A549 (cell line): Measurements from ENCODE around the gene ADD3. TPM values are rescaled to one million over a fixed set of nuclear protein-coding genes. Genes with fewer than 3 reads are reported as not detected.

Source experiments
- ATAC-seq, 2 experiments: fragments of 200-7000 bp in 1 of 2; fragments of >200 bp in 1 of 2; cut with Nextera tagmentation in 1 of 2; cut with Tn5 transposase in 1 of 2; 3 replicates each; pipeline versions ENCODE4 v1.8.0 to v1.9.1; 2018 to 2020; ENCODE audit warnings: mild to moderate bottlenecking in 1 of 2, moderate library complexity in 1 of 2
- CTCF ChIA-PET: fragments of 300-600 bp; sonication (Branson Sonifier 250); formaldehyde crosslinking; extraction: SDS; loops from one replicate; lab custom pipeline; 2021; ENCODE audit warnings: antibody characterized with exemption, inconsistent platforms; lab: Yijun Ruan, JAX
- POLR2A ChIA-PET: fragments of 350-600 bp; formaldehyde crosslinking; extraction: SDS; loops from one replicate; lab custom pipeline; 2021; ENCODE audit warnings: antibody characterized with exemption, inconsistent platforms; lab: Yijun Ruan, JAX
- DNase-seq, 2 experiments: peaks; one replicate each; pipeline versions ENCODE4 v3.0.0 to v3.0.0-alpha.2; 2011 to 2016; ENCODE audit warnings: low read depth in 1 of 2, low spot score in 1 of 2
- FAIRE-seq: peaks from 2 replicates; lab custom pipeline; 2011; peaks lifted over from hg19 to GRCh38; lab: Jason Lieb, UNC
- H3K27ac ChIP-seq, 2 experiments: fragments of >200 bp; sonication (Bioruptor Twin); formaldehyde crosslinking; 3 replicates each; pipeline ENCODE4 v1.5.1; 2016 to 2017
- H3K4me1 ChIP-seq: fragments of >200 bp; sonication (Bioruptor Twin); formaldehyde crosslinking; 3 replicates; pipeline ENCODE4 v1.6.1; 2016
- H3K4me2 ChIP-seq: fragments of >200 bp; sonication (Bioruptor Twin); formaldehyde crosslinking; 3 replicates; pipeline ENCODE4 v1.6.1; 2016
- H3K4me3 ChIP-seq: fragments of >200 bp; sonication (Bioruptor Twin); formaldehyde crosslinking; 3 replicates; pipeline ENCODE4 v1.5.1; 2016
- H3K9me3 ChIP-seq: fragments of >200 bp; sonication (Bioruptor Twin); formaldehyde crosslinking; 3 replicates; pipeline ENCODE4 v1.6.1; 2016
- CEBPB ChIP-seq, 2 experiments: fragments of >200 bp in 1 of 2; sonication (Bioruptor Twin) in 1 of 2; formaldehyde crosslinking in 1 of 2; IDR thresholded peaks; 2 replicates each; pipeline ENCODE4 v1.6.1; 2012 to 2016
- CHD2 ChIP-seq: fragments of 150-350 bp; IDR thresholded peaks from 2 replicates; pipeline ENCODE4 v1.6.1; 2014; ENCODE audit warnings: low read length; ENCODE audit not compliant: partially characterized antibody
- CHD4 ChIP-seq: fragments of 200-600 bp; sonication (generic); IDR thresholded peaks from 2 replicates; pipeline ENCODE4 v1.6.1; 2016; ENCODE audit warnings: antibody characterized with exemption, mild to moderate bottlenecking, borderline replicate concordance
- E2F6 ChIP-seq: IDR thresholded peaks from 2 replicates; pipeline ENCODE4 v1.6.1; 2012; ENCODE audit warnings: low read depth, borderline replicate concordance
- EP300 ChIP-seq, 2 experiments: fragments of >200 bp; sonication (Bioruptor Twin); formaldehyde crosslinking; IDR thresholded peaks; 2 replicates in 1 of 2; 3 replicates in 1 of 2; pipeline ENCODE4 v1.6.1; 2016 to 2017
- FOSL2 ChIP-seq, 2 experiments: fragments of 450-650 bp in 1 of 2; fragments of >200 bp in 1 of 2; sonication (Bioruptor Twin) in 1 of 2; formaldehyde crosslinking; IDR thresholded peaks; 2 replicates each; pipeline versions ENCODE4 v1.5.0 to v1.6.1; 2016 to 2020; ENCODE audit warnings: mild to moderate bottlenecking in 1 of 2, moderate library complexity in 1 of 2
- GATA3 ChIP-seq: IDR thresholded peaks from 2 replicates; pipeline ENCODE4 v1.6.1; 2012; ENCODE audit warnings: borderline replicate concordance
- HES2 ChIP-seq: fragments of >200 bp; sonication (Bioruptor Twin); formaldehyde crosslinking; IDR thresholded peaks from 2 replicates; pipeline ENCODE4 v1.6.1; 2016
- HEYL ChIP-seq: fragments of 250-450 bp; sonication (Bioruptor Pico); IDR thresholded peaks from 2 replicates; pipeline ENCODE4 v1.8.0; 2021; ENCODE audit warnings: mild to moderate bottlenecking, moderate library complexity
- HMGXB4 ChIP-seq: fragments of 250-450 bp; sonication (Bioruptor Pico); IDR thresholded peaks from 2 replicates; pipeline ENCODE4 v1.5.0; 2021; ENCODE audit warnings: mild to moderate bottlenecking, moderate library complexity, borderline replicate concordance
- HOXB13 ChIP-seq: fragments of 250-450 bp; sonication (Bioruptor Pico); IDR thresholded peaks from 2 replicates; pipeline ENCODE4 v1.5.0; 2020; ENCODE audit warnings: low read depth, mild to moderate bottlenecking, moderate library complexity
- HOXB5 ChIP-seq: fragments of 250-450 bp; sonication (Bioruptor Pico); IDR thresholded peaks from 2 replicates; pipeline ENCODE4 v1.5.0; 2020; ENCODE audit warnings: mild to moderate bottlenecking, moderate library complexity
- JUNB ChIP-seq: fragments of >200 bp; sonication (Bioruptor Twin); formaldehyde crosslinking; IDR thresholded peaks from 2 replicates; pipeline ENCODE4 v1.6.1; 2016
- NR3C1 ChIP-seq: fragments of >200 bp; sonication (Bioruptor Twin); formaldehyde crosslinking; IDR thresholded peaks from 3 replicates; pipeline ENCODE4 v1.6.1; 2017
- POLR2AphosphoS2 ChIP-seq: conservative IDR thresholded peaks from 2 replicates; pipeline ENCODE4 v1.6.1; 2012; ENCODE audit warnings: low read length, improper control_type of control experiment, inconsistent platforms
- TFCP2L1 ChIP-seq: fragments of 250-450 bp; sonication (Bioruptor Pico); IDR thresholded peaks from 2 replicates; pipeline ENCODE4 v1.5.0; 2021; ENCODE audit warnings: mild to moderate bottlenecking
- TP53 ChIP-seq: fragments of 250-450 bp; sonication (Bioruptor Pico); IDR thresholded peaks from 2 replicates; pipeline ENCODE4 v1.5.0; 2021; ENCODE audit warnings: mild to moderate bottlenecking, moderate library complexity
- ZFP36 ChIP-seq: fragments of 450-650 bp; IDR thresholded peaks from 2 replicates; pipeline ENCODE4 v1.6.1; 2014; ENCODE audit warnings: borderline replicate concordance; ENCODE audit not compliant: partially characterized antibody
- WGBS: methylation state at CpG from one replicate; pipeline ENCODE4 v1.1.6; 2017; ENCODE audit errors: missing lambda C conversion rate; 5-methylcytosine and 5-hydroxymethylcytosine counted together
- polyA plus RNA-seq, 4 experiments: library from polyadenylated mRNA; depleted of rRNA in 3 of 4; stranded (reverse); fragments of >200 nt; fragmentation: RNase III in 1 of 4; extraction: RNeasy Plus Mini Kit Qiagen cat#74134 plus additional on column Dnase treatment in 1 of 4; gene quantifications; 2 replicates in 3 of 4; 3 replicates in 1 of 4; pipeline ENCODE4 v1.2.3, GENCODE V29; 2011 to 2017
- TF ChIP-seq, protein P1 (sequence below): IDR thresholded peaks from 2 replicates; pipeline ENCODE4 v1.6.1; 2012
- TF ChIP-seq, protein P2 (sequence below): IDR thresholded peaks from 2 replicates; pipeline ENCODE4 v1.6.1; 2012

Gene ADD3
- polyA plus RNA-seq, 2 of the 4 experiments (the other 2 are of a cell fraction), result 9.8 to 48.2 TPM

DNA sequence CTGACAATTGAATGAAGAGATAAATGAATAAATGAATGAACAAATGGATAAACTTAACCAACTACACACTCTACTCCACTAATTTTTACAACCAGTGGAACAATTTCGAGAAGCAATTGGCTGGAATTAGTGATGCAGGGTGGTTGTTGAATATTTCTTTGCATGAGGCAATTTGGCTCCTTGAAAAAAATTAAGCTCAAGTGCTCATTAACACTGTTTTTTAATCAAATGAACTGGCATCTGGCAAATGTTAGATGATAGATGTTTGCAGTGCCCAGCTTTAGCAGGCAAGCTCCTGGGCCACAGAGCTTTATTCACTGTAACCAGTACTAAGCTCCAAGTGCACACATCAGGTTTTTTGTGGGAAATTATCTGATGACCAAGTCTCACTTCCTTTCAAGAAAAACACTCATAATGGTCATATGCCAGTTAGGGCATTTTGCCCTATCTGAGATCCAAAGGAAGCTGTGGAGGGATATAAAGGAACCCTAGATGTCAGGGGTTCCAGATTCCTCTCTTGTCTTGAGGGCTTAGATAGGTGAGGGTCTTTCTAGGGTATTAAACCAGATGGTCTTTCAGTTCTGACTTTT, 16.4 kb upstream of the ADD3 start:
- no peak for ATAC-seq
- FAIRE-seq, result no peak
- POLR2A ChIA-PET, result no interaction called here

DNA sequence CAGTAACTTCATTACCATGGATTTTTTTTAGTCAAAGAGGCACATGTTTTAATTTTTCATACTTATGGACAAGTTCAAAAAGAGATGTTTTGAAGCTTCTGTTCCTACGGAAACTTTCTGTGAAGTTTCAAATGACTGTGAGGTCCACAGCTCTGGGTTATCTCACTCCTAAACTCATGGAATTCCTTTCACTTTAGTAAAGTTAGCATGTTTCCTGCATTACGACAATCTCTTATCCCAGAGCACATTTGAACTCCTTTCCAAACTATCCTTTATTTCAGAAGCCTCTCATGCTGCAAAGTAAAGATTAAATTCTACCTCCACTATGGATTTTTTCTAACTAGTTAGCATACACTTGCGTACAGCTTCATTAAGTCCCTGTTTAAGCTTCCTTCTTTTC, 15.3 kb upstream of the ADD3 start:
- no peak for FAIRE-seq
- no peak for ATAC-seq
- WGBS, result 70% methylated on average over 3 of the region's 3 CpGs
- ChIA-PET CTCF (no interaction called here), POLR2A (no interaction called here)
- Histone ChIP-seq H3K4me3 (no peak overlapping the region), H3K27ac (no peak overlapping the region), H3K4me1 (0 out of 3 replicates have a peak, but pooled peaks cover 4% of the 10 kb centered on the region), H3K9me3 (0 out of 3 replicates have a peak, but pooled peaks cover 2% of the 10 kb centered on the region)
- TF ChIP-seq CHD4, result no peak
- TF ChIP-seq TP53, result no peak
- no peak for TF ChIP-seq HEYL
- TF ChIP-seq HOXB13 (CRISPR knock-in tag), result no peak
- no peak for TF ChIP-seq CHD2
- TF ChIP-seq ZFP36, result no peak
- TF ChIP-seq, protein P1, sequence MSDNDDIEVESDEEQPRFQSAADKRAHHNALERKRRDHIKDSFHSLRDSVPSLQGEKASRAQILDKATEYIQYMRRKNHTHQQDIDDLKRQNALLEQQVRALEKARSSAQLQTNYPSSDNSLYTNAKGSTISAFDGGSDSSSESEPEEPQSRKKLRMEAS, result no peak
- no peak for TF ChIP-seq NR3C1
- TF ChIP-seq E2F6, result no peak
- TF ChIP-seq, all 56 proteins: peak for 0
- no peak for DNase-seq
- no peak overlapping the region for H3K4me2 ChIP-seq

More for the DNA sequence above, 16.4 kb upstream of the ADD3 start:
- no peak overlapping the region for H3K4me2 ChIP-seq
- TF ChIP-seq HOXB5 (CRISPR knock-in tag) (no peak), HEYL (no peak)
- no peak overlapping the region for H3K27ac ChIP-seq
- no peak overlapping the region for H3K4me3 ChIP-seq
- DNase-seq, result no peak
- H3K9me3 ChIP-seq, result peaks cover 2% of the 10 kb centered on the region; the same call in 1 of the 3 replicates
- CTCF ChIA-PET, result no interaction called here
- WGBS, result 58% methylated on average over 1 of the region's 1 CpG
- H3K4me1 ChIP-seq, result no peaks in the 10 kb centered on the region

DNA sequence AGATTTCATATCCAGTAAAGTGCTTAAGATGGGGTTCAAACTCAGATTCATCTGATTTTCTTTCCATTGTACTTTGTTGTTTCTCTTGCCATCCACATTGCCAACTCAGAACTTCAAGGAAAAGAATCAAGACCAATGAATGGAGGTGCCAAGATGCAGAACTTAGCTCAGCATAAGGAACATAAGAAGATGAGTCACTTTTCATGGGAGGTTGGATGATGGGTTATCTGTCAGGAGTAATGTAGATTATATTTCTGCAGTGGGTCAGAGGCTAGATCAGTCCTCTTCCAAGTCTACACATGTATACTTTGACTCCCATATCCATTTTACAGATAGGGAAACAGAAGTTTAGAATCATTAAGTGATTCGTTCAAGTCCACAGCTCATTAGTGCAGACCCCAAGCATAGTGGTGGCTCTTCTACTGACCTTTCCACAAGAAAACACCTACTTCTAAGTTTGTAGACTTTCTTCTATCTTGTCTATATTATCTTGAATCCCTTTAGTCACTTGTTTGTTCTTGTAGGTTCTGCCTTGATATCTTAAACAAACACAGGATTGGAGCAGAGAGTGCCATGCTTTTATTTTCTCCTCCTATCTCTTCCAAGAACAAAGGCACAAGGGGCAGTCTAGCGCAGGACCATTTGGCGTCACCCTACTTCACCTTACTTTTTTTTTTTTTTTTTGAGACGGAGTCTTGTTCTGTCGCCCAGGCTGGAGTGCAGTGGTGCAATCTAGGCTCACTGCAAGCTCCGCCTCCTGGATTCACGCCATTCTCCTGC, 14.0 kb upstream of the ADD3 start:
- Histone ChIP-seq H3K4me3 (no peak overlapping the region), H3K9me3 (no peaks in the 10 kb centered on the region), H3K4me2 (no peak overlapping the region), H3K4me1 (0 out of 3 replicates have a peak, but pooled peaks cover 4% of the 10 kb centered on the region), H3K27ac (no peak overlapping the region)
- 90% methylated on average over 7 of the region's 7 CpGs for whole genome bisulfite sequencing
- TF ChIP-seq FOSL2 (IDR thresholded peaks at IDR 0.05) (no peak), FOSL2 (CRISPR knock-in tag; IDR thresholded peaks at IDR 0.05) (0 out of 2 replicates have a peak, but pooled peaks have one; percentile 15), HES2 (no peak)
- no peak for ATAC-seq
- DNase-seq, result no peak
- ChIA-PET POLR2A (no interaction called here), CTCF (interaction anchor here (0.5 kb wide), 1 partner anchor 279 kb away, joined by 3 read pairs; no protein-coding TSS in a partner anchor)
- FAIRE-seq, result no peak

DNA sequence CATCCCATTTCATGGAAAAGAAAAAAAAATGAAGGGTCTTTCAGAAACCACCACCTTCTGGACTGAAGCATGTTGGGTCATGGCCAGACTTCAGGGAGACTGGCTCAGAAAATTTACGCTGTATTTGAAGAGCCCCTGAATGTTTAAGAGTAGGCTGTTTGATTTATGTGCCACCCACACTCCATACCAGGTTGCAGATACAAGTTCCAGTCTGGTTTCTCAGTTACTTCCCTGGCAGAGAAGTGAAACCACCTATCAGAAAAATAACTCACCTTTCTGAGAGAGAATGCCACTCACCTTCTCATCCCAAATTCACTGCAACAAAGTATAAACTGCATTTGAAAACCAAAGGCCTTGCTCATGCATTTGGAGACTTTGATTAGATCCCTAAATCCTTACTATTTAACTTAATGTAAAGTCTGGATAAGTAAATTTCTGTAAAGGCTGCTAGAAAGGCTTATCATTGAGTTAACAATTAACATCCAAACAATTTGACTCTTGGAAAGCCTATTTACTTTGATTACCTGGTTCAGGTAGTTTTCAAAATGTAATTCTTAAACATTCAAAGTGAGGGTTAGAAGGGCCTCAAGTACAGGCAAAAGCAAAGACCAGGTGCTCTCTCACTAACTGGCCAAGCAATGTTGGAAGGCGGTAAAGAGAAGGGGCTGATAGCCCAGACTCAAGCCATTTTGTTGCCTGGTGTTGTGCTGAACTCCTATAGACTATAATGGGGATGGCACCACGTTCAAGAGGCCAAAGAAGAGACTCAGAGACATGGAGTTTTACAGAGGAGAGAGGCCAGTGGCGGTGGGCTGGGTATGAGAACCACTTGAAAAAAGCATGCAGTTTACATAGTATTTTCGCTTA, 12.8 kb upstream of the ADD3 start:
- FAIRE-seq (no peak), ATAC-seq (peak in 1 of 2 experiments; percentile 18; a peak in 1 of 6 replicates), DNase-seq (no peak)
- no peak overlapping the region for H3K4me2 ChIP-seq
- 68% methylated on average over 5 of the region's 5 CpGs for WGBS
- POLR2A ChIA-PET, result no interaction called here
- no peak overlapping the region for H3K27ac ChIP-seq
- no peaks in the 10 kb centered on the region for H3K9me3 ChIP-seq
- 0 out of 3 replicates have a peak, but pooled peaks cover 4% of the 10 kb centered on the region for H3K4me1 ChIP-seq
- H3K4me3 ChIP-seq, result no peak overlapping the region
- CTCF ChIA-PET, result interaction anchor here (1.0 kb wide), 1 partner anchor 111 kb away, joined by 3 read pairs; no protein-coding TSS in a partner anchor
- TF ChIP-seq JUNB (no peak), HEYL (no peak), E2F6 (no peak), GATA3 (no peak), POLR2AphosphoS2 (no peak), EP300 (IDR thresholded peaks at IDR 0.05) (no peak), TFCP2L1 (CRISPR knock-in tag) (no peak), HMGXB4 (no peak), TP53 (no peak), CEBPB (IDR thresholded peaks at IDR 0.05) (no peak)
- TF ChIP-seq, protein P2, sequence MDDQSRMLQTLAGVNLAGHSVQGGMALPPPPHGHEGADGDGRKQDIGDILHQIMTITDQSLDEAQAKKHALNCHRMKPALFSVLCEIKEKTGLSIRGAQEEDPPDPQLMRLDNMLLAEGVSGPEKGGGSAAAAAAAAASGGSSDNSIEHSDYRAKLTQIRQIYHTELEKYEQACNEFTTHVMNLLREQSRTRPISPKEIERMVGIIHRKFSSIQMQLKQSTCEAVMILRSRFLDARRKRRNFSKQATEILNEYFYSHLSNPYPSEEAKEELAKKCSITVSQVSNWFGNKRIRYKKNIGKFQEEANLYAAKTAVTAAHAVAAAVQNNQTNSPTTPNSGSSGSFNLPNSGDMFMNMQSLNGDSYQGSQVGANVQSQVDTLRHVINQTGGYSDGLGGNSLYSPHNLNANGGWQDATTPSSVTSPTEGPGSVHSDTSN, result no peak
- TF ChIP-seq, protein P1, result no peak
